ENCODE measurements around the gene PRDM7. TPM values are rescaled to one million over a fixed set of nuclear protein-coding genes. Genes with fewer than 3 reads are reported as not detected.

The PRDM7 gene
- total and polyA plus RNA-seq, 9 of the 15 experiments (the other 6 are each of a cell fraction or from before 2014, with no cell fraction given) = not detected

DNA sequence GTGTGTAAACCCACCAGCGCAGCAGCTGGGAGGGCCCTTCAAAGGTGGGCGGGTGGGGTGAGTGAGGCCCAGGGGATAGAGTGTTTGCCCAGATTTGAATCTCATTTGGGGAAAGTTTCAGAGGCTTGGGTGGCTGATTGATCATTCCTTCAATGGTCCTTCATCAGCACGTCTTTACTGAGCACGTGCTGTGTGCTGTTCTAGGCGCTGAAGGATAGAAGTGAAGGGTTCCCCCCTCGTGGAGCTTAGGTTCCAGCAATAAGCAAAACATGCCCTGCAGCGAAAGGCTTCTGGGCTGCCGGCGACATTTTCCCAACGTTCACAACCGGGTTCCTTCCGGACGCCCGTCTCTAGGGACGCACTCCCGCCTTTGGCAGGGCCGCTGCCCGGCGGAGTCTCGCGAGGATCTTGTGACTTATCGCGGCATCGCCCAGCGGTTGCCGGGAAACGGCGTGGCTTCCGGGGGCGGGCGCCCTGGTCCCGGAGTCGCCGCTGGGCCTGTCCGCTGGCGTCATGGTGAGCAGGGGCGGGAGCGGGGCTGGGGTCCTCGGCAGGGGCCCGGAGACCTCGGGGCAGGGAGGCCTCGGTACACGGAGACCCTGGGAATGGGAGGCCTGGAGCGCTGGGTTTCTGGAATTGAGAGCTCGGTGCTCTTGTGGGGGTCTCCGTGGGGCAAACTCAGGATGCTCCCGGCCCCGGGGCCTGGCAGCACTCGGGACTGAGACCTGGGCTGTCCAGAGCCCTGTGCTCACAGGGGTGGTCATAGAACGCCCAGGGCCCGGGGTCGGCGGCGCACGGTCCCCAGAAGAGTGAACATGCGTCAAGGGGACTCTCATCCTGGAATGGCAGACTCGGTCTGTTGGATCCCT is 54.7 kb downstream of the PRDM7 start (continued):
- no peak for TF ChIP-seq ARNT (IDR thresholded peaks at IDR 0.05)
- TF ChIP-seq MTA3 (IDR thresholded peaks at IDR 0.05; ENCODE audit: borderline replicate concordance) = no peak
- no peak for TF ChIP-seq HMG20A (CRISPR knock-in tag; conservative IDR thresholded peaks at IDR 0.05)
- no peak for TF ChIP-seq IFI16 (CRISPR knock-in tag; IDR thresholded peaks at IDR 0.05)
- TF ChIP-seq SUPT5H (IDR thresholded peaks at IDR 0.05) = peak; percentile 76
- no peak for TF ChIP-seq SETDB1 (IDR thresholded peaks at IDR 0.05; ENCODE audit: low read length)
- TF ChIP-seq SMARCA5 (IDR thresholded peaks at IDR 0.05) = no peak
- no peak for TF ChIP-seq EWSR1 (IDR thresholded peaks at IDR 0.05; ENCODE audit: borderline replicate concordance, low read depth, partially characterized antibody)
- no peak for TF ChIP-seq POLR3A (IDR thresholded peaks at IDR 0.05; ENCODE audit: borderline replicate concordance, extremely low read depth, insufficient read depth, insufficient read length)
- no peak; the same call in 1 of the 2 replicates for TF ChIP-seq ZNF584 (CRISPR knock-in tag; IDR thresholded peaks at IDR 0.05; ENCODE audit: low read depth)
- TF ChIP-seq BRD9 (IDR thresholded peaks at IDR 0.05; ENCODE audit: low read depth, partially characterized antibody) = no peak
- TF ChIP-seq MYBL2 (IDR thresholded peaks at IDR 0.05; ENCODE audit: low read depth) = no peak
- no peak for TF ChIP-seq MYBL2 (CRISPR knock-in tag; IDR thresholded peaks at IDR 0.05; ENCODE audit: borderline replicate concordance)
- TF ChIP-seq ZFP1 (CRISPR knock-in tag; IDR thresholded peaks at IDR 0.05) = no peak
- TF ChIP-seq, protein P1, sequence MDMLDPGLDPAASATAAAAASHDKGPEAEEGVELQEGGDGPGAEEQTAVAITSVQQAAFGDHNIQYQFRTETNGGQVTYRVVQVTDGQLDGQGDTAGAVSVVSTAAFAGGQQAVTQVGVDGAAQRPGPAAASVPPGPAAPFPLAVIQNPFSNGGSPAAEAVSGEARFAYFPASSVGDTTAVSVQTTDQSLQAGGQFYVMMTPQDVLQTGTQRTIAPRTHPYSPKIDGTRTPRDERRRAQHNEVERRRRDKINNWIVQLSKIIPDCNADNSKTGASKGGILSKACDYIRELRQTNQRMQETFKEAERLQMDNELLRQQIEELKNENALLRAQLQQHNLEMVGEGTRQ (CRISPR knock-in tag; IDR thresholded peaks at IDR 0.05) = no peak
- no peak for TF ChIP-seq LARP7 (IDR thresholded peaks at IDR 0.05)
- no peak for TF ChIP-seq GABPB2 (CRISPR knock-in tag; conservative IDR thresholded peaks at IDR 0.05)
- 0 out of 2 replicates have a peak, but pooled peaks have one; percentile 44 for TF ChIP-seq KAT7 (CRISPR knock-in tag; IDR thresholded peaks at IDR 0.05; ENCODE audit: borderline replicate concordance)
- TF ChIP-seq, protein P2, sequence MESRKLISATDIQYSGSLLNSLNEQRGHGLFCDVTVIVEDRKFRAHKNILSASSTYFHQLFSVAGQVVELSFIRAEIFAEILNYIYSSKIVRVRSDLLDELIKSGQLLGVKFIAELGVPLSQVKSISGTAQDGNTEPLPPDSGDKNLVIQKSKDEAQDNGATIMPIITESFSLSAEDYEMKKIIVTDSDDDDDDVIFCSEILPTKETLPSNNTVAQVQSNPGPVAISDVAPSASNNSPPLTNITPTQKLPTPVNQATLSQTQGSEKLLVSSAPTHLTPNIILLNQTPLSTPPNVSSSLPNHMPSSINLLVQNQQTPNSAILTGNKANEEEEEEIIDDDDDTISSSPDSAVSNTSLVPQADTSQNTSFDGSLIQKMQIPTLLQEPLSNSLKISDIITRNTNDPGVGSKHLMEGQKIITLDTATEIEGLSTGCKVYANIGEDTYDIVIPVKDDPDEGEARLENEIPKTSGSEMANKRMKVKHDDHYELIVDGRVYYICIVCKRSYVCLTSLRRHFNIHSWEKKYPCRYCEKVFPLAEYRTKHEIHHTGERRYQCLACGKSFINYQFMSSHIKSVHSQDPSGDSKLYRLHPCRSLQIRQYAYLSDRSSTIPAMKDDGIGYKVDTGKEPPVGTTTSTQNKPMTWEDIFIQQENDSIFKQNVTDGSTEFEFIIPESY (CRISPR knock-in tag; IDR thresholded peaks at IDR 0.05) = 0 out of 2 replicates have a peak, but pooled peaks have one; percentile 22
- TF ChIP-seq, protein P3, sequence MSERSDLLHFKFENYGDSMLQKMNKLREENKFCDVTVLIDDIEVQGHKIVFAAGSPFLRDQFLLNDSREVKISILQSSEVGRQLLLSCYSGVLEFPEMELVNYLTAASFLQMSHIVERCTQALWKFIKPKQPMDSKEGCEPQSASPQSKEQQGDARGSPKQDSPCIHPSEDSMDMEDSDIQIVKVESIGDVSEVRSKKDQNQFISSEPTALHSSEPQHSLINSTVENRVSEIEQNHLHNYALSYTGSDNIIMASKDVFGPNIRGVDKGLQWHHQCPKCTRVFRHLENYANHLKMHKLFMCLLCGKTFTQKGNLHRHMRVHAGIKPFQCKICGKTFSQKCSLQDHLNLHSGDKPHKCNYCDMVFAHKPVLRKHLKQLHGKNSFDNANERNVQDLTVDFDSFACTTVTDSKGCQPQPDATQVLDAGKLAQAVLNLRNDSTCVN (CRISPR knock-in tag; IDR thresholded peaks at IDR 0.05) = no peak
- TF ChIP-seq, protein P4, sequence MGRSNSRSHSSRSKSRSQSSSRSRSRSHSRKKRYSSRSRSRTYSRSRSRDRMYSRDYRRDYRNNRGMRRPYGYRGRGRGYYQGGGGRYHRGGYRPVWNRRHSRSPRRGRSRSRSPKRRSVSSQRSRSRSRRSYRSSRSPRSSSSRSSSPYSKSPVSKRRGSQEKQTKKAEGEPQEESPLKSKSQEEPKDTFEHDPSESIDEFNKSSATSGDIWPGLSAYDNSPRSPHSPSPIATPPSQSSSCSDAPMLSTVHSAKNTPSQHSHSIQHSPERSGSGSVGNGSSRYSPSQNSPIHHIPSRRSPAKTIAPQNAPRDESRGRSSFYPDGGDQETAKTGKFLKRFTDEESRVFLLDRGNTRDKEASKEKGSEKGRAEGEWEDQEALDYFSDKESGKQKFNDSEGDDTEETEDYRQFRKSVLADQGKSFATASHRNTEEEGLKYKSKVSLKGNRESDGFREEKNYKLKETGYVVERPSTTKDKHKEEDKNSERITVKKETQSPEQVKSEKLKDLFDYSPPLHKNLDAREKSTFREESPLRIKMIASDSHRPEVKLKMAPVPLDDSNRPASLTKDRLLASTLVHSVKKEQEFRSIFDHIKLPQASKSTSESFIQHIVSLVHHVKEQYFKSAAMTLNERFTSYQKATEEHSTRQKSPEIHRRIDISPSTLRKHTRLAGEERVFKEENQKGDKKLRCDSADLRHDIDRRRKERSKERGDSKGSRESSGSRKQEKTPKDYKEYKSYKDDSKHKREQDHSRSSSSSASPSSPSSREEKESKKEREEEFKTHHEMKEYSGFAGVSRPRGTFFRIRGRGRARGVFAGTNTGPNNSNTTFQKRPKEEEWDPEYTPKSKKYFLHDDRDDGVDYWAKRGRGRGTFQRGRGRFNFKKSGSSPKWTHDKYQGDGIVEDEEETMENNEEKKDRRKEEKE (IDR thresholded peaks at IDR 0.05; ENCODE audit: borderline replicate concordance in 1 of 2, control insufficient read depth in 1 of 2, low read depth in 2 of 2, low read length in 1 of 2) = no peak

Measured in K562 (cell line).